Heart left ventricle (tissue), 13 donors: ENCODE results near the gene DNAH12.

Experiments used
- POLR2A ChIP-seq, 2 donors: fragments of 450-650 bp; IDR thresholded peaks; one replicate each; pipeline ENCODE4 v1.6.1; 2017; ENCODE audit warnings: antibody characterized with exemption in 2 of 2, mild to moderate bottlenecking in 2 of 2, moderate library complexity in 2 of 2
- TF ChIP-seq, protein P1 (sequence below), 12 donors: fragments of 200-600 bp; sonication (generic) in 4 of 12; IDR thresholded peaks; one replicate each; pipeline versions ENCODE4 v1.5.0 to v1.8.0; 2018 to 2022; ENCODE audit warnings: antibody characterized with exemption in 12 of 12, mild to moderate bottlenecking in 5 of 12
- donor health status: ischemic (EF 13 %, LVEDD 7.1; RV severe dilation, severe dysfunction).
- donor health status: DM: no; HTN: yes; CAD: no.
- donor health status: DM: no; HTN: no; CAD: no.
- donor health status: ischemic (EF 25% LVEDD 6.9; RV normal size, moderate dysfunction).
- donor health status: ischemic (EF 25% LVEDD 5.7; RV mildly dilated, moderate dysfunction).
- donor health status: ischemic (EF 35%, LVEDD 5.7; RV mildly dilated, moderate dysfunction).
- donor health status: nonischemic (EF 11% LVEDD 7.7; RV severe dilation, severe dysfunction).
- donor health status: DM: yes; HTN: yes; CAD: no.
- donor health status: PGD.
- donor health status: ischemic (EF 29% LVEDD 5.4; RV normal size, mild dysfunction).
- donor health status: nonischemic (EF 23%, LVEDD 6.1; RV moderate dilation, normal function).

DNA sequence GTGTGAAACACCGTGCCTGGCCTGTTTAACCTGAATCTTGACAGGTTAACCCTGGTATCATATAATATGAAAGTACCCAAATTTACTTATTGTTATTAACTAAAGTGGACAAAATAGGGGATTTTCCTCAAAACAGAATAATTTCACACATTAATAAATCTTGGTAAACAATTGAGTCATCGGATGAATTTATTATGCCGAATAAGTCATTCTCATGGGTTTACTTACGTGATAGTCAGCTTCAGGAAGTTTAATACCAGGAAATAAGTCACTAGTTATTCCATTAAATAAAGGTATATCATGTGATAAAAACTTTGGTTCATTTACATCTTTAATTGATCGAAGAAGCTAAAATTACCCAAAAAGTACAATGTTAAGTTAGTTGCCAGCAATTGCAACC is 99.7 kb downstream of the DNAH12 start:
- TF ChIP-seq, protein P1, sequence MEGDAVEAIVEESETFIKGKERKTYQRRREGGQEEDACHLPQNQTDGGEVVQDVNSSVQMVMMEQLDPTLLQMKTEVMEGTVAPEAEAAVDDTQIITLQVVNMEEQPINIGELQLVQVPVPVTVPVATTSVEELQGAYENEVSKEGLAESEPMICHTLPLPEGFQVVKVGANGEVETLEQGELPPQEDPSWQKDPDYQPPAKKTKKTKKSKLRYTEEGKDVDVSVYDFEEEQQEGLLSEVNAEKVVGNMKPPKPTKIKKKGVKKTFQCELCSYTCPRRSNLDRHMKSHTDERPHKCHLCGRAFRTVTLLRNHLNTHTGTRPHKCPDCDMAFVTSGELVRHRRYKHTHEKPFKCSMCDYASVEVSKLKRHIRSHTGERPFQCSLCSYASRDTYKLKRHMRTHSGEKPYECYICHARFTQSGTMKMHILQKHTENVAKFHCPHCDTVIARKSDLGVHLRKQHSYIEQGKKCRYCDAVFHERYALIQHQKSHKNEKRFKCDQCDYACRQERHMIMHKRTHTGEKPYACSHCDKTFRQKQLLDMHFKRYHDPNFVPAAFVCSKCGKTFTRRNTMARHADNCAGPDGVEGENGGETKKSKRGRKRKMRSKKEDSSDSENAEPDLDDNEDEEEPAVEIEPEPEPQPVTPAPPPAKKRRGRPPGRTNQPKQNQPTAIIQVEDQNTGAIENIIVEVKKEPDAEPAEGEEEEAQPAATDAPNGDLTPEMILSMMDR (IDR thresholded peaks at IDR 0.05): no peak
- no peak for TF ChIP-seq POLR2A (IDR thresholded peaks at IDR 0.05)
